ENCODE measurements around the gene ANKEF1.

Gene ANKEF1

GRCh38 chr20:10051185-10051584 is 16.4 kb downstream of the ANKEF1 start:
- no peak for TF ChIP-seq CTCF (conservative IDR thresholded peaks at IDR 0.05; ENCODE audit: control insufficient read depth, insufficient read depth, low read depth, low read length)
- H3K4me3 ChIP-seq (ENCODE audit: control insufficient read depth, low read depth, low read length), result no peak overlapping the region
- DNase-seq (ENCODE audit: low read depth), result no peak

GRCh38 chr20:10059006-10059405 is 24.2 kb downstream of the ANKEF1 start:
- H3K4me3 ChIP-seq (ENCODE audit: control insufficient read depth, low read depth, low read length), result no peak overlapping the region
- no peak for DNase-seq (ENCODE audit: low read depth)
- TF ChIP-seq CTCF (conservative IDR thresholded peaks at IDR 0.05; ENCODE audit: control insufficient read depth, insufficient read depth, low read depth, low read length), result no peak

- no peak overlapping the region for H3K4me3 ChIP-seq (ENCODE audit: control insufficient read depth, low read depth, low read length)
- TF ChIP-seq CTCF (conservative IDR thresholded peaks at IDR 0.05; ENCODE audit: control insufficient read depth, insufficient read depth, low read depth, low read length), result no peak
- DNase-seq (ENCODE audit: low read depth), result no peak
These were observed 25.4 kb downstream of the ANKEF1 start for GRCh38 chr20:10060226-10060625.

- TF ChIP-seq CTCF (conservative IDR thresholded peaks at IDR 0.05; ENCODE audit: control insufficient read depth, insufficient read depth, low read depth, low read length), result no peak
- no peak for DNase-seq (ENCODE audit: low read depth)
- no peak overlapping the region for H3K4me3 ChIP-seq (ENCODE audit: control insufficient read depth, low read depth, low read length)
These were observed 26.9 kb downstream of the ANKEF1 start for GRCh38 chr20:10061641-10062040.

GRCh38 chr20:10063482-10063881 is 28.7 kb downstream of the ANKEF1 start:
- H3K4me3 ChIP-seq (ENCODE audit: control insufficient read depth, low read depth, low read length), result no peak overlapping the region
- no peak for TF ChIP-seq CTCF (conservative IDR thresholded peaks at IDR 0.05; ENCODE audit: control insufficient read depth, insufficient read depth, low read depth, low read length)
- no peak for DNase-seq (ENCODE audit: low read depth)

GRCh38 chr20:10064611-10065010 is 29.8 kb downstream of the ANKEF1 start:
- TF ChIP-seq CTCF (conservative IDR thresholded peaks at IDR 0.05; ENCODE audit: control insufficient read depth, insufficient read depth, low read depth, low read length), result no peak

GRCh38 chr20:10065154-10065833 is 30.5 kb downstream of the ANKEF1 start:
- H3K4me3 ChIP-seq (ENCODE audit: control insufficient read depth, low read depth, low read length), result no peak overlapping the region
- no peak for TF ChIP-seq CTCF (conservative IDR thresholded peaks at IDR 0.05; ENCODE audit: control insufficient read depth, insufficient read depth, low read depth, low read length)
- DNase-seq (ENCODE audit: low read depth), result peak; percentile 88

More at GRCh38 chr20:10064611-10065010, 29.8 kb downstream of the ANKEF1 start:
- no peak overlapping the region for H3K4me3 ChIP-seq (ENCODE audit: control insufficient read depth, low read depth, low read length)
- peak; percentile 33 for DNase-seq (ENCODE audit: low read depth)
